Neural cell (in vitro differentiated cells): ENCODE results near the gene BCAP31. TPM values are rescaled to one million over a fixed set of nuclear protein-coding genes. Genes with fewer than 3 reads are reported as not detected.
A peak's percentile ranks its signal among the peaks of the same experiment; 100 is the strongest.

Experiments
- H2AFZ ChIP-seq: fragments of 200-600, 300-800 bp; sonication (generic), shearing (Covaris generic); 2 replicates; pipeline ENCODE4 v1.6.0; 2014; ENCODE audit warnings: low read depth, mild to moderate bottlenecking, antibody characterized with exemption, low read length, moderate library complexity
- H3F3A ChIP-seq: fragments of 200-600 bp; shearing (Covaris generic); 2 replicates; pipeline ENCODE4 v1.6.1; 2016; ENCODE audit warnings: mild to moderate bottlenecking, moderate library complexity, mixed read lengths, antibody characterized with exemption, low read length; ENCODE audit not compliant: insufficient read depth, poor library complexity, severe bottlenecking
- H3K27ac ChIP-seq: fragments of 200-600, 300-800 bp; sonication (generic), shearing (Covaris generic); 2 replicates; pipeline ENCODE4 v1.5.1; 2014; ENCODE audit warnings: mild to moderate bottlenecking, low read length, moderate library complexity
- H3K27me3 ChIP-seq: fragments of 300-800, 200-600 bp; sonication (generic), shearing (Covaris generic); 2 replicates; pipeline ENCODE4 v1.6.0; 2014; ENCODE audit warnings: mild to moderate bottlenecking, low read depth, low read length, moderate library complexity; ENCODE audit not compliant: insufficient read depth
- H3K36me3 ChIP-seq: fragments of 300-800, 200-600 bp; sonication (generic), shearing (Covaris generic); 2 replicates; pipeline ENCODE4 v1.5.1; 2014; ENCODE audit warnings: mild to moderate bottlenecking, antibody characterized with exemption, low read length, moderate library complexity; ENCODE audit not compliant: insufficient read depth
- H3K4me2 ChIP-seq: fragments of 300-800, 200-600 bp; sonication (generic), shearing (Covaris generic); 2 replicates; pipeline ENCODE4 v1.6.0; 2014; ENCODE audit warnings: mild to moderate bottlenecking, low read length
- H3K4me3 ChIP-seq: fragments of 300-800, 200-600 bp; sonication (generic), shearing (Covaris generic); 2 replicates; pipeline ENCODE4 v1.5.1; 2014; ENCODE audit warnings: mild to moderate bottlenecking, low read length, moderate library complexity
- H3K79me2 ChIP-seq: fragments of 200-600 bp; shearing (Covaris generic); replicated peaks from 2 replicates; pipeline ENCODE4 v1.6.0; 2014; ENCODE audit warnings: mild to moderate bottlenecking, low read length, moderate library complexity; ENCODE audit not compliant: insufficient read depth
- H3K9ac ChIP-seq: fragments of 300-800, 200-600 bp; sonication (generic), shearing (Covaris generic); 2 replicates; pipeline ENCODE4 v1.6.1; 2016; ENCODE audit warnings: mild to moderate bottlenecking, low read length, mixed read lengths
- H3K9me2 ChIP-seq: fragments of 200-600 bp; shearing (Covaris generic); 2 replicates; pipeline ENCODE4 v1.6.1; 2016; ENCODE audit warnings: mild to moderate bottlenecking, low read length, mixed read lengths; ENCODE audit not compliant: insufficient read depth
- H3K9me3 ChIP-seq: fragments of 200-600, 300-800 bp; sonication (generic), shearing (Covaris generic); 2 replicates; pipeline ENCODE4 v1.6.1; 2016; ENCODE audit warnings: mild to moderate bottlenecking, mixed run types, low read length, moderate library complexity, mixed read lengths
- H4K20me1 ChIP-seq: fragments of 200-600 bp; shearing (Covaris generic); 2 replicates; pipeline ENCODE4 v1.6.1; 2016; ENCODE audit warnings: mild to moderate bottlenecking, mixed run types; ENCODE audit not compliant: insufficient read depth
- CTCF ChIP-seq: fragments of 450-650 bp; IDR thresholded peaks from 2 replicates; pipeline ENCODE4 v1.5.1; 2014; ENCODE audit warnings: antibody characterized with exemption, mild to moderate bottlenecking, moderate library complexity; ENCODE audit not compliant: poor library complexity, severe bottlenecking
- EP300 ChIP-seq: fragments of 450-650 bp; conservative IDR thresholded peaks from 2 replicates; pipeline ENCODE4 v1.6.1; 2014; ENCODE audit warnings: antibody characterized with exemption, mild to moderate bottlenecking, moderate library complexity; ENCODE audit not compliant: poor library complexity, severe bottlenecking
- EZH2 ChIP-seq: fragments of 200-600, 300-800 bp; shearing (Covaris generic), sonication (generic); IDR thresholded peaks from 2 replicates; pipeline ENCODE4 v1.6.1; 2014; ENCODE audit warnings: antibody characterized with exemption, low read length, borderline replicate concordance, mild to moderate bottlenecking; ENCODE audit not compliant: insufficient read depth, poor library complexity, severe bottlenecking
- MXI1 ChIP-seq: fragments of 450-650 bp; conservative IDR thresholded peaks from 2 replicates; pipeline ENCODE4 v1.6.1; 2014; ENCODE audit warnings: antibody characterized with exemption, mild to moderate bottlenecking; ENCODE audit not compliant: poor library complexity, severe bottlenecking
- POLR2AphosphoS5 ChIP-seq: IDR thresholded peaks from 2 replicates; pipeline ENCODE4 v1.6.1; 2012
- RAD21 ChIP-seq: fragments of 450-650 bp; conservative IDR thresholded peaks from 2 replicates; pipeline ENCODE4 v1.6.1; 2014; ENCODE audit warnings: antibody characterized with exemption, mild to moderate bottlenecking, moderate library complexity
- SMC3 ChIP-seq: fragments of 450-650 bp; conservative IDR thresholded peaks from 2 replicates; pipeline ENCODE4 v1.6.1; 2014; ENCODE audit warnings: antibody characterized with exemption, mild to moderate bottlenecking, moderate library complexity; ENCODE audit not compliant: poor library complexity
- TAF1 ChIP-seq: IDR thresholded peaks from 2 replicates; pipeline ENCODE4 v1.6.1; 2012; ENCODE audit warnings: low read depth
- polyA plus RNA-seq: library from polyadenylated mRNA; depleted of rRNA; stranded (reverse); fragments of >200 nt; gene quantifications from 2 replicates; pipeline ENCODE4 v1.2.3, GENCODE V29; 2014
- TF ChIP-seq, protein P1 (sequence below): IDR thresholded peaks from 2 replicates; pipeline ENCODE4 v1.6.1; 2012; ENCODE audit warnings: borderline replicate concordance

The BCAP31 gene
- polyA plus RNA-seq, 1 donor from 2014 or later = 182 TPM

DNA sequence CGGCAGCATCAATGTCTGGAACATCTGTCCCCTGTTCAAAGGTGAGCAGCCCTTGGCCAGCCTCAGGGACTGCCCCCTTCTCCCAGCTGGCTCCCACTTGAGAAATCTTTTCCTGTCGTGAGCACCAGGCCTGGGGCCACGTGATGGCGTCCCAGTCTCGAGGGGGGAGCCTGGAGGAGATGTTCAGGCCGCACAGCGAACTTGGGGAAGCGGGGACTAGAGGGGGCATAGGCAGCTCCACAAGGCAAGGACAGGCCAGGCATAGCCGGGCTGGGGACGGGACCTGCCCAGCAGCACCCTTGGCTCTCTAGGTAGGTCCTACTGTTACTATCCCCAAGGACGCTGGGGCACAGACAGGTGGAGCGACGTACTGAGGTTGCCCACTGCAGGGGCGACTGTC lies 33.7 kb downstream of the BCAP31 start:
- H3F3A ChIP-seq = no peaks in the 10 kb centered on the region
- H3K27ac ChIP-seq = no peak overlapping the region
- no peaks in the 10 kb centered on the region for H3K36me3 ChIP-seq
- H3K27me3 ChIP-seq = no peaks in the 10 kb centered on the region
- TF ChIP-seq EP300 (no peak), CTCF (no peak)
- H3K4me2 ChIP-seq = no peak overlapping the region
- no peaks in the 10 kb centered on the region for H3K9me3 ChIP-seq
- H2AFZ ChIP-seq = no peak overlapping the region
- no peak overlapping the region for H3K9ac ChIP-seq
- H4K20me1 ChIP-seq = peaks cover 4% of the 10 kb centered on the region
- H3K79me2 ChIP-seq = peaks cover 9% of the 10 kb centered on the region
- H3K4me3 ChIP-seq = peak overlapping the region; percentile 65
- no peaks in the 10 kb centered on the region for H3K9me2 ChIP-seq

- TF ChIP-seq TAF1 = no peak
- TF ChIP-seq RAD21 = no peak
- no peak for TF ChIP-seq EP300
- TF ChIP-seq POLR2AphosphoS5 = no peak
- TF ChIP-seq CTCF = no peak
- TF ChIP-seq SMC3 = no peak
- TF ChIP-seq, protein P1, sequence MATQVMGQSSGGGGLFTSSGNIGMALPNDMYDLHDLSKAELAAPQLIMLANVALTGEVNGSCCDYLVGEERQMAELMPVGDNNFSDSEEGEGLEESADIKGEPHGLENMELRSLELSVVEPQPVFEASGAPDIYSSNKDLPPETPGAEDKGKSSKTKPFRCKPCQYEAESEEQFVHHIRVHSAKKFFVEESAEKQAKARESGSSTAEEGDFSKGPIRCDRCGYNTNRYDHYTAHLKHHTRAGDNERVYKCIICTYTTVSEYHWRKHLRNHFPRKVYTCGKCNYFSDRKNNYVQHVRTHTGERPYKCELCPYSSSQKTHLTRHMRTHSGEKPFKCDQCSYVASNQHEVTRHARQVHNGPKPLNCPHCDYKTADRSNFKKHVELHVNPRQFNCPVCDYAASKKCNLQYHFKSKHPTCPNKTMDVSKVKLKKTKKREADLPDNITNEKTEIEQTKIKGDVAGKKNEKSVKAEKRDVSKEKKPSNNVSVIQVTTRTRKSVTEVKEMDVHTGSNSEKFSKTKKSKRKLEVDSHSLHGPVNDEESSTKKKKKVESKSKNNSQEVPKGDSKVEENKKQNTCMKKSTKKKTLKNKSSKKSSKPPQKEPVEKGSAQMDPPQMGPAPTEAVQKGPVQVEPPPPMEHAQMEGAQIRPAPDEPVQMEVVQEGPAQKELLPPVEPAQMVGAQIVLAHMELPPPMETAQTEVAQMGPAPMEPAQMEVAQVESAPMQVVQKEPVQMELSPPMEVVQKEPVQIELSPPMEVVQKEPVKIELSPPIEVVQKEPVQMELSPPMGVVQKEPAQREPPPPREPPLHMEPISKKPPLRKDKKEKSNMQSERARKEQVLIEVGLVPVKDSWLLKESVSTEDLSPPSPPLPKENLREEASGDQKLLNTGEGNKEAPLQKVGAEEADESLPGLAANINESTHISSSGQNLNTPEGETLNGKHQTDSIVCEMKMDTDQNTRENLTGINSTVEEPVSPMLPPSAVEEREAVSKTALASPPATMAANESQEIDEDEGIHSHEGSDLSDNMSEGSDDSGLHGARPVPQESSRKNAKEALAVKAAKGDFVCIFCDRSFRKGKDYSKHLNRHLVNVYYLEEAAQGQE = no peak
- TF ChIP-seq MXI1 = no peak
- no peak for TF ChIP-seq EZH2
- no peak overlapping the region for H3K4me2 ChIP-seq
- H3K9me2 ChIP-seq = no peaks in the 10 kb centered on the region
- H3K36me3 ChIP-seq = no peaks in the 10 kb centered on the region
- H4K20me1 ChIP-seq = peaks cover 4% of the 10 kb centered on the region
- no peak overlapping the region for H2AFZ ChIP-seq
- peak overlapping the region; percentile 23 for H3K9ac ChIP-seq
- no peaks in the 10 kb centered on the region for H3F3A ChIP-seq
- H3K27ac ChIP-seq = no peak overlapping the region
- no peaks in the 10 kb centered on the region for H3K9me3 ChIP-seq
- peaks cover 9% of the 10 kb centered on the region for H3K79me2 ChIP-seq
- H3K27me3 ChIP-seq = no peaks in the 10 kb centered on the region
- H3K4me3 ChIP-seq = peak overlapping the region; percentile 65
Measured at GRCh38 chrX:153689654-153690465, 34.3 kb downstream of the BCAP31 start.
